HCT116 (cell line): ENCODE results near the gene PPM1A. TPM values are rescaled to one million over a fixed set of nuclear protein-coding genes. Genes with fewer than 3 reads are reported as not detected.

Experiments
- ATAC-seq: fragments of 200-7000 bp; cut with Tn5 transposase; 2 replicates; pipeline ENCODE4 v1.9.1; 2020; ENCODE audit warnings: mild to moderate bottlenecking, moderate library complexity
- BruUV-seq: library from RNA; stranded (reverse); fragments of 400-500 nt; replicated peaks from 2 replicates; lab custom pipeline; 2021; lab: Mats Ljungman, UMichigan
- CTCF ChIA-PET: fragments of 300-600 bp; sonication (Branson Sonifier 250); formaldehyde crosslinking; loops from one replicate; lab custom pipeline; 2021; ENCODE audit warnings: antibody characterized with exemption; lab: Charles Lee
- POLR2A ChIA-PET: fragments of 300-600, 350-600 bp; sonication (Branson Sonifier 250); formaldehyde crosslinking; loops from one replicate; lab custom pipeline; 2021; ENCODE audit warnings: antibody characterized with exemption; lab: Charles Lee
- RAD21 ChIA-PET, 2 experiments: fragments of 300-600 bp; sonication (Branson Sonifier 250); formaldehyde crosslinking; loops; one replicate each; lab custom pipeline; 2023; ENCODE audit warnings: low total read pairs in 2 of 2; ENCODE audit not compliant: uncharacterized antibody in 2 of 2, unreplicated experiment in 2 of 2, low non-redundant PET in 1 of 2; lab: Charles Lee
- DNase-seq: peaks from one replicate; pipeline ENCODE4 v3.0.0-alpha.2; 2010; ENCODE audit warnings: low read depth, low spot score
- H2AFZ ChIP-seq: fragments of 200-600 bp; shearing (Covaris generic), sonication (generic); 2 replicates; pipeline ENCODE4 v1.6.1; 2017; ENCODE audit warnings: low read depth, mixed run types, mixed read lengths, antibody characterized with exemption, low read length; ENCODE audit not compliant: poor library complexity, severe bottlenecking
- H3K27ac ChIP-seq: 2 replicates; pipeline ENCODE4 v1.5.1; 2012; ENCODE audit warnings: low read depth, low read length
- H3K27me3 ChIP-seq: fragments of 200-600 bp; sonication (generic); 2 replicates; pipeline ENCODE4 v1.6.1; 2016; ENCODE audit warnings: mixed run types, low read length, mixed read lengths; ENCODE audit not compliant: insufficient read depth
- H3K36me3 ChIP-seq, 2 experiments: fragments of 200-500 bp in 1 of 2; fragments of 200-600 bp in 1 of 2; sonication (Bioruptor generic) in 1 of 2; sonication (generic) in 1 of 2; 2 replicates each; pipeline versions ENCODE4 v1.5.1 to v1.6.1; 2014 to 2016; ENCODE audit warnings: low read length in 2 of 2, inconsistent platforms in 1 of 2, mixed read lengths in 1 of 2, mixed run types in 1 of 2; ENCODE audit not compliant: insufficient read depth in 2 of 2, control insufficient read depth in 1 of 2
- H3K4me1 ChIP-seq, 2 experiments: fragments of 200-600 bp in 1 of 2; sonication (generic) in 1 of 2; 2 replicates each; pipeline versions ENCODE4 v1.5.1 to v1.6.1; 2012 to 2017; ENCODE audit warnings: low read length in 2 of 2, inconsistent platforms in 1 of 2, mild to moderate bottlenecking in 1 of 2, mixed read lengths in 1 of 2, mixed run types in 1 of 2, moderate library complexity in 1 of 2; ENCODE audit not compliant: insufficient read depth in 2 of 2, control insufficient read depth in 1 of 2
- H3K4me2 ChIP-seq: fragments of 200-600 bp; sonication (generic); 2 replicates; pipeline ENCODE4 v1.6.1; 2017; ENCODE audit warnings: mixed run types, low read length, mixed read lengths
- H3K4me3 ChIP-seq, 2 experiments: fragments of 200-600 bp in 1 of 2; sonication (generic) in 1 of 2; replicated peaks in 1 of 2; 2 replicates each; pipeline ENCODE4 v1.5.1; 2011 to 2016; ENCODE audit warnings: low read length in 2 of 2, control low read depth in 1 of 2, low read depth in 1 of 2, mild to moderate bottlenecking in 1 of 2, mixed read lengths in 1 of 2, mixed run types in 1 of 2
- H3K79me2 ChIP-seq: fragments of 200-600 bp; sonication (generic); 2 replicates; pipeline ENCODE4 v1.6.1; 2017; ENCODE audit warnings: mild to moderate bottlenecking, mixed run types, low read length, moderate library complexity, mixed read lengths; ENCODE audit not compliant: insufficient read depth
- H3K9ac ChIP-seq: fragments of 200-600 bp; sonication (generic); 2 replicates; pipeline ENCODE4 v1.6.1; 2016; ENCODE audit warnings: low read length, mixed read lengths
- H3K9me2 ChIP-seq: fragments of 200-600 bp; sonication (generic), shearing (Covaris generic); 2 replicates; pipeline ENCODE4 v1.6.1; 2017; ENCODE audit warnings: mixed run types, mild to moderate bottlenecking, moderate library complexity; ENCODE audit not compliant: insufficient read depth
- H3K9me3 ChIP-seq, 2 experiments: fragments of 200-500 bp in 1 of 2; fragments of 200-600 bp in 1 of 2; sonication (Bioruptor generic) in 1 of 2; sonication (generic) in 1 of 2; 2 replicates each; pipeline ENCODE4 v1.6.1; 2014 to 2017; ENCODE audit warnings: low read length in 2 of 2, mixed read lengths in 2 of 2, inconsistent platforms in 1 of 2, low read depth in 1 of 2, mild to moderate bottlenecking in 1 of 2, mixed run types in 1 of 2, moderate library complexity in 1 of 2; ENCODE audit not compliant: control insufficient read depth in 1 of 2, insufficient read depth in 1 of 2
- H4K20me1 ChIP-seq: fragments of 200-600 bp; sonication (generic), shearing (Covaris generic); 2 replicates; pipeline ENCODE4 v1.6.1; 2017; ENCODE audit warnings: mixed run types, mild to moderate bottlenecking, moderate library complexity; ENCODE audit not compliant: insufficient read depth
- CEBPB ChIP-seq: IDR thresholded peaks from 2 replicates; pipeline ENCODE4 v1.6.1; 2012; ENCODE audit warnings: low read depth
- EGR1 ChIP-seq: IDR thresholded peaks from 2 replicates; pipeline ENCODE4 v1.6.1; 2012; ENCODE audit warnings: low read depth
- EZH2 ChIP-seq: fragments of 200-600 bp; sonication (generic); IDR thresholded peaks from 2 replicates; pipeline ENCODE4 v1.6.1; 2017; ENCODE audit warnings: antibody characterized with exemption, mixed run types
- EZH2phosphoT487 ChIP-seq: fragments of 200-600 bp; IDR thresholded peaks from 2 replicates; pipeline ENCODE4 v1.6.1; 2018; ENCODE audit warnings: antibody characterized with exemption, borderline replicate concordance
- FOSL1 ChIP-seq: IDR thresholded peaks from 2 replicates; pipeline ENCODE4 v1.6.1; 2012; ENCODE audit warnings: low read depth
- POLR2A ChIP-seq: IDR thresholded peaks from 2 replicates; pipeline ENCODE4 v1.7.0; 2011; ENCODE audit warnings: borderline replicate concordance; ENCODE audit not compliant: insufficient read depth, insufficient read length; ENCODE audit errors: extremely low read depth
- POLR2AphosphoS5 ChIP-seq: IDR thresholded peaks from 2 replicates; pipeline ENCODE4 v1.6.1; 2011; ENCODE audit warnings: mild to moderate bottlenecking, low read depth, low read length, moderate library complexity
- RAD21 ChIP-seq: IDR thresholded peaks from 2 replicates; pipeline ENCODE4 v1.6.1; 2012; ENCODE audit warnings: low read depth, mild to moderate bottlenecking
- SP1 ChIP-seq: IDR thresholded peaks from 2 replicates; pipeline ENCODE4 v1.6.1; 2012; ENCODE audit warnings: low read depth
- ZNF274 ChIP-seq: fragments of 200-500 bp; sonication (Bioruptor generic); IDR thresholded peaks from 2 replicates; pipeline ENCODE4 v1.6.1; 2014; ENCODE audit warnings: mild to moderate bottlenecking, low read depth, low read length, inconsistent platforms
- intact Hi-C: fragments of 100-400 bp; cut with micrococcal nuclease; formaldehyde crosslinking; loops from 2 replicates; pipeline ENCODE4 v1.10.0; 2022
- total RNA-seq: library from RNA; stranded (reverse); gene quantifications from one replicate; pipeline ENCODE4 v1.2.1, GENCODE V29; 2021; ENCODE audit not compliant: unreplicated experiment
- TF ChIP-seq, protein P1 (sequence below): IDR thresholded peaks from 2 replicates; pipeline ENCODE4 v1.6.1; 2012; ENCODE audit warnings: low read depth
- TF ChIP-seq, protein P2 (sequence below): IDR thresholded peaks from 2 replicates; pipeline ENCODE4 v1.6.1; 2011; ENCODE audit warnings: mild to moderate bottlenecking, low read length, moderate library complexity; ENCODE audit not compliant: insufficient replicate concordance; ENCODE audit errors: extremely low read depth

Gene PPM1A
- total RNA-seq, 1 experiment from 2014 or later: 32.8 TPM

DNA sequence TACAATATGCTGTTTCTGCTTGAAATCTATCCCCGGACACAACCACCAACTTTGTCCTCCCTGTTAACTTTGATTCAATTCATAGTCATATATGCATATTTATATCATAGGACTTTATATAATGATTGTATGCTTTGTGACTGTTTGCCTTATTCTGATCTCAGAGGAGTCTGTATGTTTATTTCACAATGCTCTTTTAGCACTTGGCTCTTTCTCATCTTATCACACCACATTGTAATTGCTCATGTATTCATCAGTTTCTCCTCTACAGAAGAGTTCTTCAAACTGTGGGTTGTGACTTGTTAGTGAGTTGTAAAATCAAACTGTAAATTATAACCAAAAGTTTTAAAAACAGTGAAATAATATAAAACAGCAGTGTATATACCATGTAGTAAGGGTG, 21.7 kb upstream of the PPM1A start:
- Histone ChIP-seq H3K27ac (no peak overlapping the region), H3K27me3 (no peaks in the 10 kb centered on the region), H3K9ac (no peak overlapping the region), H3K79me2 (no peaks in the 10 kb centered on the region), H3K4me2 (no peak overlapping the region), H3K4me3 (no peak overlapping the region), H2AFZ (no peak overlapping the region), H4K20me1 (no peaks in the 10 kb centered on the region), H3K4me1 (no peaks in the 10 kb centered on the region), H3K36me3 (no peaks in the 10 kb centered on the region), H3K9me2 (no peaks in the 10 kb centered on the region), H3K9me3 (no peaks in the 10 kb centered on the region)
- ChIA-PET RAD21 (no interaction called here), CTCF (no interaction called here), POLR2A (no interaction called here)
- TF ChIP-seq, protein P1, sequence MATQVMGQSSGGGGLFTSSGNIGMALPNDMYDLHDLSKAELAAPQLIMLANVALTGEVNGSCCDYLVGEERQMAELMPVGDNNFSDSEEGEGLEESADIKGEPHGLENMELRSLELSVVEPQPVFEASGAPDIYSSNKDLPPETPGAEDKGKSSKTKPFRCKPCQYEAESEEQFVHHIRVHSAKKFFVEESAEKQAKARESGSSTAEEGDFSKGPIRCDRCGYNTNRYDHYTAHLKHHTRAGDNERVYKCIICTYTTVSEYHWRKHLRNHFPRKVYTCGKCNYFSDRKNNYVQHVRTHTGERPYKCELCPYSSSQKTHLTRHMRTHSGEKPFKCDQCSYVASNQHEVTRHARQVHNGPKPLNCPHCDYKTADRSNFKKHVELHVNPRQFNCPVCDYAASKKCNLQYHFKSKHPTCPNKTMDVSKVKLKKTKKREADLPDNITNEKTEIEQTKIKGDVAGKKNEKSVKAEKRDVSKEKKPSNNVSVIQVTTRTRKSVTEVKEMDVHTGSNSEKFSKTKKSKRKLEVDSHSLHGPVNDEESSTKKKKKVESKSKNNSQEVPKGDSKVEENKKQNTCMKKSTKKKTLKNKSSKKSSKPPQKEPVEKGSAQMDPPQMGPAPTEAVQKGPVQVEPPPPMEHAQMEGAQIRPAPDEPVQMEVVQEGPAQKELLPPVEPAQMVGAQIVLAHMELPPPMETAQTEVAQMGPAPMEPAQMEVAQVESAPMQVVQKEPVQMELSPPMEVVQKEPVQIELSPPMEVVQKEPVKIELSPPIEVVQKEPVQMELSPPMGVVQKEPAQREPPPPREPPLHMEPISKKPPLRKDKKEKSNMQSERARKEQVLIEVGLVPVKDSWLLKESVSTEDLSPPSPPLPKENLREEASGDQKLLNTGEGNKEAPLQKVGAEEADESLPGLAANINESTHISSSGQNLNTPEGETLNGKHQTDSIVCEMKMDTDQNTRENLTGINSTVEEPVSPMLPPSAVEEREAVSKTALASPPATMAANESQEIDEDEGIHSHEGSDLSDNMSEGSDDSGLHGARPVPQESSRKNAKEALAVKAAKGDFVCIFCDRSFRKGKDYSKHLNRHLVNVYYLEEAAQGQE: no peak
- TF ChIP-seq SP1 (no peak), FOSL1 (no peak), RAD21 (no peak), POLR2AphosphoS5 (no peak)
- DNase-seq (no peak), ATAC-seq (no peak)
- intact Hi-C loops: no loop called here
- BruUV-seq: no TSS peak

DNA sequence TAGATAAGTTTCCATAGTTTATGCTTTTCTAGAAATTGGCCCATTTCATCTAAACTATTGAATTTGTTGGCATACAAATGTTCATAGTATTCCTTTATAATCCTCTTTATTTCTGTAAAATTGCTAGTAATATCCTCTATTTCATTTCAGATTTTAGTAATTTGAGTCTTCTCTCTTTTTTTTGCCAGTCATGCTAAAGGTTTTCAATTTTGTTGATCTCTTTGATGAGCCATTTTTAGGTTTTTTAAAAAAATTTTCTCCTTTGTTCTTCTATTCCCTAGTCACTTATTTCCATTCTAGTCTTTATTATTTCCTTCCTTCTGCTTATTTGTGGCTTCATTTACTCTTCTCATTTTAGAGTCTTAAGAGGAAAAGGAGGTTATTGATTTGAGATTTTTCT, 19.4 kb upstream of the PPM1A start:
- H3K9me3 ChIP-seq: no peaks in the 10 kb centered on the region
- no peaks in the 10 kb centered on the region for H3K36me3 ChIP-seq
- no TSS peak for BruUV-seq
- ATAC-seq (no peak), DNase-seq (no peak)
- H3K4me1 ChIP-seq: no peaks in the 10 kb centered on the region
- no peak overlapping the region for H3K4me2 ChIP-seq
- H4K20me1 ChIP-seq: no peaks in the 10 kb centered on the region
- H3K9me2 ChIP-seq: no peaks in the 10 kb centered on the region
- ChIA-PET CTCF (no interaction called here), RAD21 (no interaction called here), POLR2A (no interaction called here)
- H3K9ac ChIP-seq: no peak overlapping the region
- intact Hi-C loops: no loop called here
- no peaks in the 10 kb centered on the region for H3K27me3 ChIP-seq
- H3K27ac ChIP-seq: no peak overlapping the region
- no peak overlapping the region for H2AFZ ChIP-seq
- no peak overlapping the region for H3K4me3 ChIP-seq
- H3K79me2 ChIP-seq: no peaks in the 10 kb centered on the region
- TF ChIP-seq EZH2 (no peak), EZH2phosphoT487 (no peak), ZNF274 (no peak), SP1 (no peak), CEBPB (no peak), RAD21 (no peak), EGR1 (no peak), POLR2A (no peak)
- TF ChIP-seq, protein P1: no peak
- TF ChIP-seq, protein P2, sequence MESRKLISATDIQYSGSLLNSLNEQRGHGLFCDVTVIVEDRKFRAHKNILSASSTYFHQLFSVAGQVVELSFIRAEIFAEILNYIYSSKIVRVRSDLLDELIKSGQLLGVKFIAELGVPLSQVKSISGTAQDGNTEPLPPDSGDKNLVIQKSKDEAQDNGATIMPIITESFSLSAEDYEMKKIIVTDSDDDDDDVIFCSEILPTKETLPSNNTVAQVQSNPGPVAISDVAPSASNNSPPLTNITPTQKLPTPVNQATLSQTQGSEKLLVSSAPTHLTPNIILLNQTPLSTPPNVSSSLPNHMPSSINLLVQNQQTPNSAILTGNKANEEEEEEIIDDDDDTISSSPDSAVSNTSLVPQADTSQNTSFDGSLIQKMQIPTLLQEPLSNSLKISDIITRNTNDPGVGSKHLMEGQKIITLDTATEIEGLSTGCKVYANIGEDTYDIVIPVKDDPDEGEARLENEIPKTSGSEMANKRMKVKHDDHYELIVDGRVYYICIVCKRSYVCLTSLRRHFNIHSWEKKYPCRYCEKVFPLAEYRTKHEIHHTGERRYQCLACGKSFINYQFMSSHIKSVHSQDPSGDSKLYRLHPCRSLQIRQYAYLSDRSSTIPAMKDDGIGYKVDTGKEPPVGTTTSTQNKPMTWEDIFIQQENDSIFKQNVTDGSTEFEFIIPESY: no peak
